HEK293T (cell line): ENCODE data around the gene NUP43.

ENCODE experiments used
- BHLHE40 ChIP-seq: fragments of 450-650 bp; IDR thresholded peaks from 2 replicates; pipeline ENCODE4 v1.6.1; 2016; ENCODE audit warnings: mild to moderate bottlenecking, moderate library complexity, borderline replicate concordance
- ELF4 ChIP-seq: fragments of 450-650 bp; IDR thresholded peaks from 2 replicates; pipeline ENCODE4 v1.6.1; 2017; ENCODE audit warnings: antibody characterized with exemption
- FOXK2 ChIP-seq: fragments of 450-650 bp; IDR thresholded peaks from 2 replicates; pipeline ENCODE4 v1.6.1; 2016; ENCODE audit warnings: mild to moderate bottlenecking
- NFRKB ChIP-seq: fragments of 450-650 bp; IDR thresholded peaks from 2 replicates; pipeline ENCODE4 v1.6.1; 2016; ENCODE audit warnings: mild to moderate bottlenecking, moderate library complexity
- SUZ12 ChIP-seq: fragments of 450-650 bp; IDR thresholded peaks from 2 replicates; pipeline ENCODE4 v1.6.1; 2016; ENCODE audit warnings: mild to moderate bottlenecking
- TF ChIP-seq, protein P1 (sequence below): fragments of 450-650 bp; IDR thresholded peaks from 2 replicates; pipeline ENCODE4 v1.6.1; 2016

DNA sequence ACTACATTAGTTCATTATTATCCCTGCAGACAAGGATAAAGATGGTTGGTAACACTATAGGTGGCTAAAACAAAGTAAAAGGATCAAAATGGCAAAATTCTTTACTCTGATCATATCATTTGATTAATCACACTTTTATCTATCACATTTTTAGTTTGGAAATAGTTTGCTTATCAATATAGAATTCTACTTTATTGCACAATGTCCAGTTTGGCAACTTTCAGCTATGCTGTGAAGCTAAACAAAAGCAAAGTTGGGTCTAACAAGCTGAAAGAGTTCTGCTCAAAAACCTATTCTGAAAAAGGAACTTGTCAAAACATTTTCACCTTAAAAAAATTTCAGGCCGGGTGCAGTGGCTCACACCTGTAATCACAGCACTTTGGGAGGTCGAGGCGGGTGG is 20.5 kb downstream of the NUP43 start:
- no peak for TF ChIP-seq FOXK2
- TF ChIP-seq SUZ12 = no peak
- no peak for TF ChIP-seq NFRKB
- TF ChIP-seq BHLHE40 = no peak
- TF ChIP-seq, protein P1, sequence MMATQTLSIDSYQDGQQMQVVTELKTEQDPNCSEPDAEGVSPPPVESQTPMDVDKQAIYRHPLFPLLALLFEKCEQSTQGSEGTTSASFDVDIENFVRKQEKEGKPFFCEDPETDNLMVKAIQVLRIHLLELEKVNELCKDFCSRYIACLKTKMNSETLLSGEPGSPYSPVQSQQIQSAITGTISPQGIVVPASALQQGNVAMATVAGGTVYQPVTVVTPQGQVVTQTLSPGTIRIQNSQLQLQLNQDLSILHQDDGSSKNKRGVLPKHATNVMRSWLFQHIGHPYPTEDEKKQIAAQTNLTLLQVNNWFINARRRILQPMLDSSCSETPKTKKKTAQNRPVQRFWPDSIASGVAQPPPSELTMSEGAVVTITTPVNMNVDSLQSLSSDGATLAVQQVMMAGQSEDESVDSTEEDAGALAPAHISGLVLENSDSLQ = no peak
- no peak for TF ChIP-seq ELF4
